ENCODE measurements around the gene CRLF2.
"Not testable (repeated sequence)": the region's sequence is repeated elsewhere in the genome, so short reads cannot be mapped to it uniquely, and the experiment has no call there.

The CRLF2 gene

GRCh38 chrX:1213971-1214370, 1.5 kb upstream of the CRLF2 start:
- DNase-seq (ENCODE audit: low spot score) = no peak

GRCh38 chrX:1210844-1211243, 1.6 kb downstream of the CRLF2 start:
- DNase-seq (ENCODE audit: low spot score) = no peak

GRCh38 chrX:1207496-1208025, 4.9 kb downstream of the CRLF2 start:
- no peak for DNase-seq (ENCODE audit: low spot score)

GRCh38 chrX:1205681-1206611, 6.5 kb downstream of the CRLF2 start:
- peak; percentile 80 for DNase-seq (ENCODE audit: low spot score)

GRCh38 chrX:1202251-1202650, 10.2 kb downstream of the CRLF2 start:
- no peak for DNase-seq (ENCODE audit: low spot score)

- DNase-seq (ENCODE audit: low spot score) = no peak
These were observed 16.0 kb downstream of the CRLF2 start for GRCh38 chrX:1196436-1196835.

GRCh38 chrX:1192196-1192595, 20.3 kb downstream of the CRLF2 start:
- not testable (repeated sequence) for DNase-seq (ENCODE audit: low spot score)

GRCh38 chrX:1190596-1191145, 21.8 kb downstream of the CRLF2 start:
- no peak for DNase-seq (ENCODE audit: low spot score)

GRCh38 chrX:1185561-1185960, 26.9 kb downstream of the CRLF2 start:
- no peak for DNase-seq (ENCODE audit: low spot score)

GRCh38 chrX:1182211-1182610, 30.2 kb downstream of the CRLF2 start:
- no peak for DNase-seq (ENCODE audit: low spot score)

GRCh38 chrX:1181661-1182060, 30.8 kb downstream of the CRLF2 start:
- DNase-seq (ENCODE audit: low spot score) = not testable (repeated sequence)

GRCh38 chrX:1181170-1181569, 31.3 kb downstream of the CRLF2 start:
- no peak for DNase-seq (ENCODE audit: low spot score)

- DNase-seq (ENCODE audit: low spot score) = no peak
These were observed 33.8 kb downstream of the CRLF2 start for GRCh38 chrX:1178580-1179057.

- DNase-seq (ENCODE audit: low spot score) = not testable (repeated sequence)
These were observed 35.7 kb downstream of the CRLF2 start for GRCh38 chrX:1176531-1177320.

GRCh38 chrX:1174609-1175545, 37.6 kb downstream of the CRLF2 start:
- not testable (repeated sequence) for DNase-seq (ENCODE audit: low spot score)

- DNase-seq (ENCODE audit: low spot score) = not testable (repeated sequence)
These were observed 39.0 kb downstream of the CRLF2 start for GRCh38 chrX:1173435-1173834.

GRCh38 chrX:1172496-1172895, 40.0 kb downstream of the CRLF2 start:
- DNase-seq (ENCODE audit: low spot score) = no peak

GRCh38 chrX:1171915-1172314, 40.5 kb downstream of the CRLF2 start:
- not testable (repeated sequence) for DNase-seq (ENCODE audit: low spot score)

- no peak for DNase-seq (ENCODE audit: low spot score)
These were observed 42.2 kb downstream of the CRLF2 start for GRCh38 chrX:1170243-1170642.

- no peak for DNase-seq (ENCODE audit: low spot score)
These were observed 43.3 kb downstream of the CRLF2 start for GRCh38 chrX:1169189-1169588.

- no peak for DNase-seq (ENCODE audit: low spot score)
These were observed 44.4 kb downstream of the CRLF2 start for GRCh38 chrX:1167918-1168481.
